Hepatocyte (in vitro differentiated cells): ENCODE measurements around the gene FXR2. TPM values are rescaled to one million over a fixed set of nuclear protein-coding genes. Genes with fewer than 3 reads are reported as not detected.

Experiments
- DNase-seq: peaks from one replicate; pipeline ENCODE4 v3.0.0-alpha.2; 2016; ENCODE audit warnings: low spot score
- H2AFZ ChIP-seq: fragments of 200-600 bp; sonication (generic); 2 replicates; pipeline ENCODE4 v1.6.0; 2016; ENCODE audit warnings: antibody characterized with exemption, mild to moderate bottlenecking
- H3K27ac ChIP-seq: fragments of 200-600 bp; sonication (generic); 2 replicates; pipeline ENCODE4 v1.5.1; 2016; ENCODE audit warnings: mild to moderate bottlenecking
- H3K27me3 ChIP-seq: fragments of 200-600 bp; sonication (generic); 2 replicates; pipeline ENCODE4 v1.6.1; 2016
- H3K36me3 ChIP-seq: fragments of 200-600 bp; sonication (generic); replicated peaks from 2 replicates; pipeline ENCODE4 v1.5.1; 2016; ENCODE audit warnings: low read depth; ENCODE audit not compliant: insufficient read depth
- H3K4me1 ChIP-seq: fragments of 200-600 bp; sonication (generic); 2 replicates; pipeline ENCODE4 v1.5.1; 2016; ENCODE audit warnings: mild to moderate bottlenecking, moderate library complexity; ENCODE audit not compliant: insufficient read depth
- H3K4me2 ChIP-seq: fragments of 200-600 bp; sonication (generic); 2 replicates; pipeline ENCODE4 v1.6.0; 2016
- H3K4me3 ChIP-seq: fragments of 200-600 bp; sonication (generic); 2 replicates; pipeline ENCODE4 v1.5.1; 2016; ENCODE audit warnings: mild to moderate bottlenecking
- H3K79me2 ChIP-seq: fragments of 200-600 bp; sonication (generic); 2 replicates; pipeline ENCODE4 v1.6.0; 2017; ENCODE audit warnings: mild to moderate bottlenecking
- H3K9me2 ChIP-seq: fragments of 200-600 bp; sonication (generic); replicated peaks from 2 replicates; pipeline ENCODE4 v1.6.0; 2017; ENCODE audit warnings: mild to moderate bottlenecking; ENCODE audit not compliant: insufficient read depth
- H3K9me3 ChIP-seq: fragments of 200-600 bp; sonication (generic); 2 replicates; pipeline ENCODE4 v1.5.1; 2016; ENCODE audit warnings: low read depth, mild to moderate bottlenecking
- H4K20me1 ChIP-seq: fragments of 200-600 bp; sonication (generic); 2 replicates; pipeline ENCODE4 v1.6.0; 2016; ENCODE audit warnings: mild to moderate bottlenecking; ENCODE audit not compliant: insufficient read depth, poor library complexity, severe bottlenecking
- EZH2 ChIP-seq: fragments of 200-600 bp; sonication (generic); IDR thresholded peaks from 2 replicates; pipeline ENCODE4 v1.6.1; 2016; ENCODE audit warnings: antibody characterized with exemption, mild to moderate bottlenecking, borderline replicate concordance
- EZH2phosphoT487 ChIP-seq: fragments of 200-600 bp; sonication (generic); IDR thresholded peaks from one replicate; pipeline ENCODE4 v1.6.1; 2018; ENCODE audit warnings: antibody characterized with exemption, mild to moderate bottlenecking, low read depth, moderate library complexity; ENCODE audit not compliant: unreplicated experiment, severe bottlenecking
- WGBS: methylation state at CpG from one replicate; pipeline ENCODE4 v1.1.6; 2016; ENCODE audit warnings: low lambda C conversion rate; ENCODE audit errors: missing lambda C conversion rate; 5-methylcytosine and 5-hydroxymethylcytosine counted together
- polyA plus RNA-seq: library from polyadenylated mRNA; unstranded; fragments of >200 nt; fragmentation: Nextera tagmentation; extraction: Ambion mirVana; gene quantifications from 2 replicates; pipeline ENCODE4 v1.2.1, GENCODE V29; 2016
- total RNA-seq: library from RNA; depleted of rRNA; stranded (reverse); fragments of >200 nt; gene quantifications from 2 replicates; pipeline ENCODE4 v1.2.3, GENCODE V29; 2014
- TF ChIP-seq, protein P1 (sequence below): fragments of 200-600 bp; sonication (generic); IDR thresholded peaks from 2 replicates; pipeline ENCODE4 v1.5.1; 2016; ENCODE audit warnings: antibody characterized with exemption, mild to moderate bottlenecking; ENCODE audit not compliant: poor library complexity

Gene FXR2
- total and polyA plus RNA-seq, 2 experiments from 2014 or later = 33.0 to 41.6 TPM

DNA sequence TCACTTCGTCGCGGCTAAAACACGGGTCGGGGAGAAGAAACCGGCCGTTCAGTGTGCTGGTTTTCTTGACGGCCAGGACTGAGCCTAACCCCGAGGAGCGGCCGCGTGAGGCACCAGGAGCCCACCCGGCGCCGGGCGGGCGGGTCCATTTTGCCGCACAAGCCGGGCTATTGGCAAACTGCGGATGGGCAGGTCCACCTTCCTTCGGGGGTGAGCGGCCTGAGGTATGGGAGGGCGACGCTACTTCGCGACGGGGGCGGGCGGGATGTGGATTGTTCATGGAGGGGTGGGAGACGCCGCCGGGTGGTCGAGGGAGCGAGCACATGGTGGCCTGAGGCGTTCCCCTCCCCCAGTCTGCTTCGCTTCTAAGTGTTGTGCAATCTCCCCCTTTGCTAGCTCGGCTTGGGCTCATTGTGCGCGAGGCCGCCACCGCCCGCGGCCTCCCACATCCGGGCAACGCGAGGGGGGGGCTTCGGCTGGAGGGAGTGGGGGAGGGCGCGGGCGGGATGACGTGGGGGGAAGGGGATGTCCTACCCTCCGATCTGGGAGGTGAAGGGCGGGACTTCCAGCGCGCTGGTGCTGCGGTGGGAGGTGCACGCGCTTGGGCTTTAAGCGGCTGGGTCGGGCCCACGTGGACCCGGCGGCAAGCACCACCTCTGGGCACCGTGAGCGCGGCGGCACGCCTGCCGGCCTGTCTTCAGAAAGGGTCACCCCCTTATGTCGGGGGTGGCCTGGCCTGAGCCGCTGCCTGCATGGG, 41.2 kb downstream of the FXR2 start:
- Histone ChIP-seq H3K36me3 (peaks cover 3% of the 10 kb centered on the region), H3K27me3 (no peaks in the 10 kb centered on the region), H2AFZ (no peak overlapping the region), H3K79me2 (peaks cover 60% of the 10 kb centered on the region), H3K27ac (peak overlapping the region; percentile 91), H3K4me2 (peak overlapping the region; percentile 93), H3K9me2 (no peaks in the 10 kb centered on the region), H3K4me3 (peak overlapping the region; percentile 68), H3K9me3 (no peaks in the 10 kb centered on the region), H4K20me1 (peaks cover 49% of the 10 kb centered on the region), H3K4me1 (peaks cover 27% of the 10 kb centered on the region)
- WGBS = under 1% methylated on average over 46 of the region's 71 CpGs
- peak; percentile 94 for DNase-seq
- no peak for TF ChIP-seq EZH2
- TF ChIP-seq, protein P1, sequence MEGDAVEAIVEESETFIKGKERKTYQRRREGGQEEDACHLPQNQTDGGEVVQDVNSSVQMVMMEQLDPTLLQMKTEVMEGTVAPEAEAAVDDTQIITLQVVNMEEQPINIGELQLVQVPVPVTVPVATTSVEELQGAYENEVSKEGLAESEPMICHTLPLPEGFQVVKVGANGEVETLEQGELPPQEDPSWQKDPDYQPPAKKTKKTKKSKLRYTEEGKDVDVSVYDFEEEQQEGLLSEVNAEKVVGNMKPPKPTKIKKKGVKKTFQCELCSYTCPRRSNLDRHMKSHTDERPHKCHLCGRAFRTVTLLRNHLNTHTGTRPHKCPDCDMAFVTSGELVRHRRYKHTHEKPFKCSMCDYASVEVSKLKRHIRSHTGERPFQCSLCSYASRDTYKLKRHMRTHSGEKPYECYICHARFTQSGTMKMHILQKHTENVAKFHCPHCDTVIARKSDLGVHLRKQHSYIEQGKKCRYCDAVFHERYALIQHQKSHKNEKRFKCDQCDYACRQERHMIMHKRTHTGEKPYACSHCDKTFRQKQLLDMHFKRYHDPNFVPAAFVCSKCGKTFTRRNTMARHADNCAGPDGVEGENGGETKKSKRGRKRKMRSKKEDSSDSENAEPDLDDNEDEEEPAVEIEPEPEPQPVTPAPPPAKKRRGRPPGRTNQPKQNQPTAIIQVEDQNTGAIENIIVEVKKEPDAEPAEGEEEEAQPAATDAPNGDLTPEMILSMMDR = no peak
- TF ChIP-seq EZH2phosphoT487 = no peak

DNA sequence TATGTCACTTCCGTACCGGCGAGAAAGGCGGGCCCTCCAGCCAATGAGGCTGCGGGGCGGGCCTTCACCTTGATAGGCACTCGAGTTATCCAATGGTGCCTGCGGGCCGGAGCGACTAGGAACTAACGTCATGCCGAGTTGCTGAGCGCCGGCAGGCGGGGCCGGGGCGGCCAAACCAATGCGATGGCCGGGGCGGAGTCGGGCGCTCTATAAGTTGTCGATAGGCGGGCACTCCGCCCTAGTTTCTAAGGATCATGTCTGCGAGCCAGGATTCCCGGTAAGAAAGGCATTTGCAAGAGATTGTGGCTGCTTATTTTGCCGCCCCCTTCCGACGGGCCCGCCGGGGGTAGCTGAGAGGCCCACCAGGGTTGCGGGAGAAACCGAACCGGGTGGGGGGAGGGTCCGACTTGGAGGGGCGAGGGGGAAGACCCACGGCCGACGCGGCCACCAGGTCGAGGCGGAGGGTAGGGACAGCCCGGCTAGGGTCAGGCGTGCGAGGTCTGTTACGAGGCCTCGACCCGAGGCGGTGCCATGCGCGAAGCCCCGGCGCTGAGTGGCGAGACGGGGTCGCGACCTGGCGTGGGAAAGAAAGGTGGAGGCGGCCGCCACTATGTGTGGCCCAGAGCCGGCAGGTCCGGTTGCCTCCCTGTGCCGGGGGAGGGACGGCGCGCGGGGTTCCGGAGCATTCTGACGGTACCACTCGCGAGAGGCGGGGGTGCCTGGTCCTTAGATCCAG, 41.9 kb downstream of the FXR2 start:
- no peak overlapping the region for H2AFZ ChIP-seq
- H3K36me3 ChIP-seq = peaks cover 3% of the 10 kb centered on the region
- H3K9me2 ChIP-seq = no peaks in the 10 kb centered on the region
- peaks cover 60% of the 10 kb centered on the region for H3K79me2 ChIP-seq
- TF ChIP-seq, protein P1 = no peak
- TF ChIP-seq EZH2 (no peak), EZH2phosphoT487 (no peak)
- no peaks in the 10 kb centered on the region for H3K9me3 ChIP-seq
- H3K27ac ChIP-seq = peak overlapping the region; percentile 91
- H3K4me3 ChIP-seq = peak overlapping the region; percentile 68
- peak; percentile 99 for DNase-seq
- H3K4me2 ChIP-seq = peak overlapping the region; percentile 93
- WGBS = under 1% methylated on average over 53 of the region's 73 CpGs
- no peaks in the 10 kb centered on the region for H3K27me3 ChIP-seq
- H3K4me1 ChIP-seq = peaks cover 26% of the 10 kb centered on the region
- peaks cover 44% of the 10 kb centered on the region for H4K20me1 ChIP-seq

DNA sequence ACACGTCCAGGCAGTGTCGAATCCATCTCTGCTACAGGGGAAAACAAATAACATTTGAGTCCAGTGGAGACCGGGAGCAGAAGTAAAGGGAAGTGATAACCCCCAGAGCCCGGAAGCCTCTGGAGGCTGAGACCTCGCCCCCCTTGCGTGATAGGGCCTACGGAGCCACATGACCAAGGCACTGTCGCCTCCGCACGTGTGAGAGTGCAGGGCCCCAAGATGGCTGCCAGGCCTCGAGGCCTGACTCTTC, 42.4 kb downstream of the FXR2 start:
- peak overlapping the region; percentile 81 for H3K4me2 ChIP-seq
- H3K36me3 ChIP-seq = peaks cover 3% of the 10 kb centered on the region
- no peaks in the 10 kb centered on the region for H3K9me2 ChIP-seq
- H4K20me1 ChIP-seq = peaks cover 39% of the 10 kb centered on the region
- H2AFZ ChIP-seq = peak overlapping the region; percentile 18
- peak overlapping the region; percentile 14 for H3K4me3 ChIP-seq
- 0% methylated on average over 11 of the region's 11 CpGs for WGBS
- peaks cover 55% of the 10 kb centered on the region for H3K79me2 ChIP-seq
- H3K9me3 ChIP-seq = no peaks in the 10 kb centered on the region
- TF ChIP-seq, protein P1 = no peak
- TF ChIP-seq EZH2phosphoT487 = no peak
- peak overlapping the region; percentile 92 for H3K27ac ChIP-seq
- H3K27me3 ChIP-seq = no peaks in the 10 kb centered on the region
- peaks cover 26% of the 10 kb centered on the region for H3K4me1 ChIP-seq
- no peak for DNase-seq
